NCI-H69 (cell line): ENCODE data around the gene MYEF2.

ENCODE experiments used
- DNase-seq: peaks from one replicate; lab custom pipeline; 2025; lab: John Stamatoyannopoulos, UW

Gene MYEF2

DNA sequence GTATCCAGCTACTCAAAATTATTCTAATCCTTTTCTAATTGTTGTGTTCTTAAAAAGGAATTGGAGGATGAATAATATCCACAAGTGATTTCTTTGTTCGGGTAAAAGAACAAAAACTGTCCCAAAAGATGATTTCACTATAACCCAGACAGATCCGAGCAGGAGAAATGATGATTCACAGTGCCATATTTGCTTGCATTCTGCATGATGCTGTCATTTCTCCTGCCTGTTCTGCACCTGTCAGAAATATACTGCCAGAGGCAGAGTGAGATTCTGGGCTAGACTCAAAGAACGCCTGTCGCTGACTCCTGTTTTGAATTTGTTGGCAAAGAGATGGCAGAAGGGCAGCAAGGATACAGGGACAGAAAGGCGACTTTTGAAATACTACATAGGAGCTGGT, 92.0 kb downstream of the MYEF2 start:
- DNase-seq: no peak

- DNase-seq: no peak
Measured at GRCh38 chr15:48085591-48085930, 92.5 kb downstream of the MYEF2 start.

DNA sequence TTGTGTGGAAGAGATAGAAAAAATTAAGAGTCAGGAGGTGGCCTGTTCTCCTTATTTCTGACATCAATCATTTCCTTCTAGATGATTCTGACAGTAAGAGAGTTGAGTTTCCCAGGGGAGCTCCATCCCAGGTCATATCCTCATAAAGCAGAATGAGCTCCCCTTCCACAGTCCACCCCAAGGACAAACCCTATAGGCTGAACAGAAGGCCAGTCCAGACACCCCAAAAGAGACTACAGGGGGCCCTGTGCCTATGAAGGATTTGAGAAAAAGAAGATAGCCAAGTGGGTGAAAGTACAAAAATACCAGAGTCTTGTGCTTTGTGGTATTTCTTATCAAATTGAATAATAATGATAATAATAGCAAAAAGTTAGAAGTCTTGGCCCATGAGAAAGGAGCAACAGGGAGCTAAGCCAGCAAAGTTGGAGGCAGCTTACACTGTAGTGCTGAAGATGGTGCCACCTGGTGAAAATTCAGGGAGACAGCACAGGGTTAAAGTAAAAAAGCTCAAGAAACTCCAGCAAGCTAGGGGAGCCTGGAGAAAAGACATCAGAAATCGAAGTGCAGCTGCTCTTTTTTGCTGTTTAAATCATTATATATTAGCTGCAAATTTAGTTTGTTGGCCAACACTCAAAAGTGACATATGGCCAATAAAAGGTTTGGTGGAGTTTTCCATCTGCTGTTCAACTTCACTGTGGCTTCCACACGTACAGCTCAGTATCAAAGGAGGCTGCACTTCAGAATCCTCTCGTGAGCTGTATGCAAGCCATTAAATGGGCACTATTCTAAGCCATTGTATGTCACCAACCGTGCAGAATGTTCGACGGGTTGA, 93.1 kb downstream of the MYEF2 start:
- peak; percentile 79 for DNase-seq
